HCT116 (cell line): ENCODE measurements around the gene AGBL1. TPM values are rescaled to one million over a fixed set of nuclear protein-coding genes. Genes with fewer than 3 reads are reported as not detected.

ENCODE experiments used
- ATAC-seq: fragments of 200-7000 bp; cut with Tn5 transposase; 2 replicates; pipeline ENCODE4 v1.9.1; 2020; ENCODE audit warnings: mild to moderate bottlenecking, moderate library complexity
- BruUV-seq: library from RNA; stranded (reverse); fragments of 400-500 nt; replicated peaks from 2 replicates; lab custom pipeline; 2021; lab: Mats Ljungman, UMichigan
- CTCF ChIA-PET: fragments of 300-600 bp; sonication (Branson Sonifier 250); formaldehyde crosslinking; loops from one replicate; lab custom pipeline; 2021; ENCODE audit warnings: antibody characterized with exemption; lab: Charles Lee
- POLR2A ChIA-PET: fragments of 300-600, 350-600 bp; sonication (Branson Sonifier 250); formaldehyde crosslinking; loops from one replicate; lab custom pipeline; 2021; ENCODE audit warnings: antibody characterized with exemption; lab: Charles Lee
- RAD21 ChIA-PET, 2 experiments: fragments of 300-600 bp; sonication (Branson Sonifier 250); formaldehyde crosslinking; loops; one replicate each; lab custom pipeline; 2023; ENCODE audit warnings: low total read pairs in 2 of 2; ENCODE audit not compliant: uncharacterized antibody in 2 of 2, unreplicated experiment in 2 of 2, low non-redundant PET in 1 of 2; lab: Charles Lee
- DNase-seq: peaks from one replicate; pipeline ENCODE4 v3.0.0-alpha.2; 2010; ENCODE audit warnings: low read depth, low spot score
- H2AFZ ChIP-seq: fragments of 200-600 bp; shearing (Covaris generic), sonication (generic); 2 replicates; pipeline ENCODE4 v1.6.1; 2017; ENCODE audit warnings: low read depth, mixed run types, mixed read lengths, antibody characterized with exemption, low read length; ENCODE audit not compliant: poor library complexity, severe bottlenecking
- H3K27ac ChIP-seq: 2 replicates; pipeline ENCODE4 v1.5.1; 2012; ENCODE audit warnings: low read depth, low read length
- H3K27me3 ChIP-seq: fragments of 200-600 bp; sonication (generic); 2 replicates; pipeline ENCODE4 v1.6.1; 2016; ENCODE audit warnings: mixed run types, low read length, mixed read lengths; ENCODE audit not compliant: insufficient read depth
- H3K36me3 ChIP-seq, 2 experiments: fragments of 200-500 bp in 1 of 2; fragments of 200-600 bp in 1 of 2; sonication (Bioruptor generic) in 1 of 2; sonication (generic) in 1 of 2; 2 replicates each; pipeline versions ENCODE4 v1.5.1 to v1.6.1; 2014 to 2016; ENCODE audit warnings: low read length in 2 of 2, inconsistent platforms in 1 of 2, mixed read lengths in 1 of 2, mixed run types in 1 of 2; ENCODE audit not compliant: insufficient read depth in 2 of 2, control insufficient read depth in 1 of 2
- H3K4me1 ChIP-seq, 2 experiments: fragments of 200-600 bp in 1 of 2; sonication (generic) in 1 of 2; 2 replicates each; pipeline versions ENCODE4 v1.5.1 to v1.6.1; 2012 to 2017; ENCODE audit warnings: low read length in 2 of 2, inconsistent platforms in 1 of 2, mild to moderate bottlenecking in 1 of 2, mixed read lengths in 1 of 2, mixed run types in 1 of 2, moderate library complexity in 1 of 2; ENCODE audit not compliant: insufficient read depth in 2 of 2, control insufficient read depth in 1 of 2
- H3K4me2 ChIP-seq: fragments of 200-600 bp; sonication (generic); 2 replicates; pipeline ENCODE4 v1.6.1; 2017; ENCODE audit warnings: mixed run types, low read length, mixed read lengths
- H3K4me3 ChIP-seq, 2 experiments: fragments of 200-600 bp in 1 of 2; sonication (generic) in 1 of 2; replicated peaks in 1 of 2; 2 replicates each; pipeline ENCODE4 v1.5.1; 2011 to 2016; ENCODE audit warnings: low read length in 2 of 2, control low read depth in 1 of 2, low read depth in 1 of 2, mild to moderate bottlenecking in 1 of 2, mixed read lengths in 1 of 2, mixed run types in 1 of 2
- H3K79me2 ChIP-seq: fragments of 200-600 bp; sonication (generic); 2 replicates; pipeline ENCODE4 v1.6.1; 2017; ENCODE audit warnings: mild to moderate bottlenecking, mixed run types, low read length, moderate library complexity, mixed read lengths; ENCODE audit not compliant: insufficient read depth
- H3K9ac ChIP-seq: fragments of 200-600 bp; sonication (generic); 2 replicates; pipeline ENCODE4 v1.6.1; 2016; ENCODE audit warnings: low read length, mixed read lengths
- H3K9me2 ChIP-seq: fragments of 200-600 bp; sonication (generic), shearing (Covaris generic); 2 replicates; pipeline ENCODE4 v1.6.1; 2017; ENCODE audit warnings: mixed run types, mild to moderate bottlenecking, moderate library complexity; ENCODE audit not compliant: insufficient read depth
- H3K9me3 ChIP-seq, 2 experiments: fragments of 200-500 bp in 1 of 2; fragments of 200-600 bp in 1 of 2; sonication (Bioruptor generic) in 1 of 2; sonication (generic) in 1 of 2; 2 replicates each; pipeline ENCODE4 v1.6.1; 2014 to 2017; ENCODE audit warnings: low read length in 2 of 2, mixed read lengths in 2 of 2, inconsistent platforms in 1 of 2, low read depth in 1 of 2, mild to moderate bottlenecking in 1 of 2, mixed run types in 1 of 2, moderate library complexity in 1 of 2; ENCODE audit not compliant: control insufficient read depth in 1 of 2, insufficient read depth in 1 of 2
- H4K20me1 ChIP-seq: fragments of 200-600 bp; sonication (generic), shearing (Covaris generic); 2 replicates; pipeline ENCODE4 v1.6.1; 2017; ENCODE audit warnings: mixed run types, mild to moderate bottlenecking, moderate library complexity; ENCODE audit not compliant: insufficient read depth
- ATF3 ChIP-seq: IDR thresholded peaks from 2 replicates; pipeline ENCODE4 v1.6.1; 2012
- CEBPB ChIP-seq: IDR thresholded peaks from 2 replicates; pipeline ENCODE4 v1.6.1; 2012; ENCODE audit warnings: low read depth
- EGR1 ChIP-seq: IDR thresholded peaks from 2 replicates; pipeline ENCODE4 v1.6.1; 2012; ENCODE audit warnings: low read depth
- ELF1 ChIP-seq: IDR thresholded peaks from 2 replicates; pipeline ENCODE4 v1.6.1; 2012; ENCODE audit warnings: low read depth, borderline replicate concordance
- EZH2 ChIP-seq: fragments of 200-600 bp; sonication (generic); IDR thresholded peaks from 2 replicates; pipeline ENCODE4 v1.6.1; 2017; ENCODE audit warnings: antibody characterized with exemption, mixed run types
- EZH2phosphoT487 ChIP-seq: fragments of 200-600 bp; IDR thresholded peaks from 2 replicates; pipeline ENCODE4 v1.6.1; 2018; ENCODE audit warnings: antibody characterized with exemption, borderline replicate concordance
- FOSL1 ChIP-seq: IDR thresholded peaks from 2 replicates; pipeline ENCODE4 v1.6.1; 2012; ENCODE audit warnings: low read depth
- JUND ChIP-seq: IDR thresholded peaks from 2 replicates; pipeline ENCODE4 v1.6.1; 2012
- POLR2A ChIP-seq: IDR thresholded peaks from 2 replicates; pipeline ENCODE4 v1.7.0; 2011; ENCODE audit warnings: borderline replicate concordance; ENCODE audit not compliant: insufficient read depth, insufficient read length; ENCODE audit errors: extremely low read depth
- RAD21 ChIP-seq: IDR thresholded peaks from 2 replicates; pipeline ENCODE4 v1.6.1; 2012; ENCODE audit warnings: low read depth, mild to moderate bottlenecking
- REST ChIP-seq: IDR thresholded peaks from 2 replicates; pipeline ENCODE4 v1.6.1; 2012; ENCODE audit warnings: low read depth
- SIN3A ChIP-seq: IDR thresholded peaks from 2 replicates; pipeline ENCODE4 v1.6.1; 2012; ENCODE audit warnings: low read depth
- SP1 ChIP-seq: IDR thresholded peaks from 2 replicates; pipeline ENCODE4 v1.6.1; 2012; ENCODE audit warnings: low read depth
- ZBTB33 ChIP-seq: IDR thresholded peaks from 2 replicates; pipeline ENCODE4 v1.6.1; 2011; ENCODE audit warnings: mild to moderate bottlenecking, low read length, moderate library complexity; ENCODE audit not compliant: insufficient replicate concordance; ENCODE audit errors: extremely low read depth
- ZFX ChIP-seq: fragments of 450-650 bp; IDR thresholded peaks from 2 replicates; pipeline ENCODE4 v1.6.1; 2017
- intact Hi-C: fragments of 100-400 bp; cut with micrococcal nuclease; formaldehyde crosslinking; loops from 2 replicates; pipeline ENCODE4 v1.10.0; 2022
- total RNA-seq: library from RNA; stranded (reverse); gene quantifications from one replicate; pipeline ENCODE4 v1.2.1, GENCODE V29; 2021; ENCODE audit not compliant: unreplicated experiment
- TF ChIP-seq, protein P1 (sequence below), 3 experiments: fragments of 200-600 bp in 1 of 3; sonication (generic) in 1 of 3; IDR thresholded peaks in 2 of 3; conservative IDR thresholded peaks in 1 of 3; 2 replicates each; pipeline ENCODE4 v1.5.1; 2012 to 2017; ENCODE audit warnings: low read depth in 2 of 3, low read length in 2 of 3, antibody characterized with exemption in 1 of 3, borderline replicate concordance in 1 of 3, control low read depth in 1 of 3, mild to moderate bottlenecking in 1 of 3, mixed read lengths in 1 of 3, mixed run types in 1 of 3, moderate library complexity in 1 of 3; ENCODE audit not compliant: insufficient read depth in 1 of 3

Gene AGBL1
- total RNA-seq, 1 experiment from 2014 or later, result not detected

GRCh38 chr15:86494475-86494874 lies 414.8 kb downstream of the AGBL1 start:
- H3K4me2 ChIP-seq, result no peak overlapping the region
- H3K27ac ChIP-seq, result no peak overlapping the region
- H3K36me3 ChIP-seq, result no peaks in the 10 kb centered on the region
- H3K9me2 ChIP-seq, result no peaks in the 10 kb centered on the region
- intact Hi-C loops, result no loop called here
- H3K4me1 ChIP-seq, result no peaks in the 10 kb centered on the region
- no peak for DNase-seq
- H3K27me3 ChIP-seq, result no peaks in the 10 kb centered on the region
- H3K9me3 ChIP-seq, result peaks cover 0 to 25% of the 10 kb centered on the region in 2 experiments; a peak in 3 of 4 replicates
- no TSS peak for BruUV-seq
- no peaks in the 10 kb centered on the region for H3K79me2 ChIP-seq
- H3K9ac ChIP-seq, result no peak overlapping the region
- TF ChIP-seq ELF1 (no peak), CEBPB (no peak), JUND (no peak), EZH2phosphoT487 (no peak), EZH2 (no peak), SP1 (no peak), FOSL1 (no peak), RAD21 (no peak), POLR2A (no peak), SIN3A (no peak), ZFX (no peak), ZBTB33 (no peak), REST (no peak), ATF3 (no peak), EGR1 (no peak)
- TF ChIP-seq, protein P1, sequence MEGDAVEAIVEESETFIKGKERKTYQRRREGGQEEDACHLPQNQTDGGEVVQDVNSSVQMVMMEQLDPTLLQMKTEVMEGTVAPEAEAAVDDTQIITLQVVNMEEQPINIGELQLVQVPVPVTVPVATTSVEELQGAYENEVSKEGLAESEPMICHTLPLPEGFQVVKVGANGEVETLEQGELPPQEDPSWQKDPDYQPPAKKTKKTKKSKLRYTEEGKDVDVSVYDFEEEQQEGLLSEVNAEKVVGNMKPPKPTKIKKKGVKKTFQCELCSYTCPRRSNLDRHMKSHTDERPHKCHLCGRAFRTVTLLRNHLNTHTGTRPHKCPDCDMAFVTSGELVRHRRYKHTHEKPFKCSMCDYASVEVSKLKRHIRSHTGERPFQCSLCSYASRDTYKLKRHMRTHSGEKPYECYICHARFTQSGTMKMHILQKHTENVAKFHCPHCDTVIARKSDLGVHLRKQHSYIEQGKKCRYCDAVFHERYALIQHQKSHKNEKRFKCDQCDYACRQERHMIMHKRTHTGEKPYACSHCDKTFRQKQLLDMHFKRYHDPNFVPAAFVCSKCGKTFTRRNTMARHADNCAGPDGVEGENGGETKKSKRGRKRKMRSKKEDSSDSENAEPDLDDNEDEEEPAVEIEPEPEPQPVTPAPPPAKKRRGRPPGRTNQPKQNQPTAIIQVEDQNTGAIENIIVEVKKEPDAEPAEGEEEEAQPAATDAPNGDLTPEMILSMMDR (IDR thresholded peaks at IDR 0.05 in 2 of 3, conservative IDR thresholded peaks at IDR 0.05 in 1 of 3; ENCODE audit: borderline replicate concordance in 1 of 3, insufficient read depth in 1 of 3, low read depth in 2 of 3, low read length in 2 of 3), result no peak
- ChIA-PET RAD21 (no interaction called here), POLR2A (no interaction called here), CTCF (no interaction called here)
- ATAC-seq, result no peak
- no peak overlapping the region for H2AFZ ChIP-seq
- H3K4me3 ChIP-seq, result no peak overlapping the region
- H4K20me1 ChIP-seq, result no peaks in the 10 kb centered on the region
